Measurements from ENCODE around the gene TOP2A. TPM values are rescaled to one million over a fixed set of nuclear protein-coding genes. Genes with fewer than 3 reads are reported as not detected.

The TOP2A gene
- total and polyA plus RNA-seq, 2 donors (not counting 1 experiment from before 2014, with no cell fraction given): 39.2 to 41.6 TPM

- H4K20me1 ChIP-seq (ENCODE audit: control insufficient read depth, extremely low read depth, insufficient read depth, low read length): no peaks in the 10 kb centered on the region
- no peaks in the 10 kb centered on the region for H3K27me3 ChIP-seq (ENCODE audit: control insufficient read depth, insufficient read depth, low read length)
- no peak overlapping the region for H3K4me2 ChIP-seq (ENCODE audit: extremely low read depth, insufficient read depth, low read length)
- TF ChIP-seq EZH2 (IDR thresholded peaks at IDR 0.05; ENCODE audit: low read length, missing control alignments): no peak
- TF ChIP-seq, protein P1, sequence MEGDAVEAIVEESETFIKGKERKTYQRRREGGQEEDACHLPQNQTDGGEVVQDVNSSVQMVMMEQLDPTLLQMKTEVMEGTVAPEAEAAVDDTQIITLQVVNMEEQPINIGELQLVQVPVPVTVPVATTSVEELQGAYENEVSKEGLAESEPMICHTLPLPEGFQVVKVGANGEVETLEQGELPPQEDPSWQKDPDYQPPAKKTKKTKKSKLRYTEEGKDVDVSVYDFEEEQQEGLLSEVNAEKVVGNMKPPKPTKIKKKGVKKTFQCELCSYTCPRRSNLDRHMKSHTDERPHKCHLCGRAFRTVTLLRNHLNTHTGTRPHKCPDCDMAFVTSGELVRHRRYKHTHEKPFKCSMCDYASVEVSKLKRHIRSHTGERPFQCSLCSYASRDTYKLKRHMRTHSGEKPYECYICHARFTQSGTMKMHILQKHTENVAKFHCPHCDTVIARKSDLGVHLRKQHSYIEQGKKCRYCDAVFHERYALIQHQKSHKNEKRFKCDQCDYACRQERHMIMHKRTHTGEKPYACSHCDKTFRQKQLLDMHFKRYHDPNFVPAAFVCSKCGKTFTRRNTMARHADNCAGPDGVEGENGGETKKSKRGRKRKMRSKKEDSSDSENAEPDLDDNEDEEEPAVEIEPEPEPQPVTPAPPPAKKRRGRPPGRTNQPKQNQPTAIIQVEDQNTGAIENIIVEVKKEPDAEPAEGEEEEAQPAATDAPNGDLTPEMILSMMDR (conservative IDR thresholded peaks at IDR 0.05 in 1 of 2, IDR thresholded peaks at IDR 0.05 in 1 of 2; ENCODE audit: low read depth in 1 of 2, low read length in 2 of 2): no peak
- H3K4me3 ChIP-seq (replicated peaks in 1 of 4; ENCODE audit: control extremely low read depth in 1 of 4, insufficient read depth in 1 of 4, low read depth in 3 of 4, low read length in 4 of 4): no peak overlapping the region
- no peaks in the 10 kb centered on the region for H3K36me3 ChIP-seq (ENCODE audit: control insufficient read depth, insufficient read depth, low read length)
- no peak overlapping the region for H2AFZ ChIP-seq (ENCODE audit: low read length)
- peaks cover 26% of the 10 kb centered on the region for H3K79me2 ChIP-seq (ENCODE audit: control insufficient read depth, insufficient read depth, low read length)
- peaks cover 7% of the 10 kb centered on the region for H3K4me1 ChIP-seq (ENCODE audit: control insufficient read depth, extremely low read depth, insufficient read depth, low read length)
- no peak for DNase-seq (ENCODE audit: low read depth in 2 of 2)
- H3K27ac ChIP-seq (ENCODE audit: insufficient read depth, low read length): no peak overlapping the region
- no peaks in the 10 kb centered on the region for H3K9me3 ChIP-seq (ENCODE audit: control insufficient read depth, insufficient read depth, low read depth, low read length)
- no peak overlapping the region for H3K9ac ChIP-seq (ENCODE audit: insufficient read depth, low read length)
These were observed 2.0 kb upstream of the TOP2A start for GRCh38 chr17:40419559-40420331.

DNA sequence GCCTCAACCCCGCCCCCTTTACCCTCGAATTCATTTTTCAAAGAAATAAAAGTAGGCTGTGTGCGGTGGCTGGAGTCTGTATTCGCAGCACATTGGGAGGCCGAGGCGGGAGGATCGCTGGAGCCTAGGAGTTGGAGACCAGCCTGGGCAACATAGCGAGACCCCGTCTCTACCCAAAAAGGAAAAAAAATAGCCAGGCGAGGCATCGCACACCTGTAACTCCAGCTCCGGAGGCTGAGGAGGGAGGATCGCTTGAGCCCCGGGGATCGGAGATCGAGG lies 671 bp upstream of the TOP2A start:
- DNase-seq (ENCODE audit: low read depth in 2 of 2): no peak
- peak overlapping the region; percentile 75 for H3K4me2 ChIP-seq (ENCODE audit: extremely low read depth, insufficient read depth, low read length)
- H3K9ac ChIP-seq (ENCODE audit: insufficient read depth, low read length): no peak overlapping the region
- H3K27ac ChIP-seq (ENCODE audit: insufficient read depth, low read length): peak overlapping the region; percentile 11
- no peaks in the 10 kb centered on the region for H3K36me3 ChIP-seq (ENCODE audit: control insufficient read depth, insufficient read depth, low read length)
- H3K4me1 ChIP-seq (ENCODE audit: control insufficient read depth, extremely low read depth, insufficient read depth, low read length): peaks cover 7% of the 10 kb centered on the region
- no peaks in the 10 kb centered on the region for H3K9me3 ChIP-seq (ENCODE audit: control insufficient read depth, insufficient read depth, low read depth, low read length)
- TF ChIP-seq, protein P1 (conservative IDR thresholded peaks at IDR 0.05 in 1 of 2, IDR thresholded peaks at IDR 0.05 in 1 of 2; ENCODE audit: low read depth in 1 of 2, low read length in 2 of 2): no peak
- no peak for TF ChIP-seq EZH2 (IDR thresholded peaks at IDR 0.05; ENCODE audit: low read length, missing control alignments)
- peak overlapping the region; percentile 40 to 84 (median 66) for H3K4me3 ChIP-seq (replicated peaks in 1 of 4; ENCODE audit: control extremely low read depth in 1 of 4, insufficient read depth in 1 of 4, low read depth in 3 of 4, low read length in 4 of 4)
- no peaks in the 10 kb centered on the region for H3K27me3 ChIP-seq (ENCODE audit: control insufficient read depth, insufficient read depth, low read length)
- peak overlapping the region; percentile 72 for H2AFZ ChIP-seq (ENCODE audit: low read length)
- H3K79me2 ChIP-seq (ENCODE audit: control insufficient read depth, insufficient read depth, low read length): peaks cover 33% of the 10 kb centered on the region
- no peaks in the 10 kb centered on the region for H4K20me1 ChIP-seq (ENCODE audit: control insufficient read depth, extremely low read depth, insufficient read depth, low read length)

DNA sequence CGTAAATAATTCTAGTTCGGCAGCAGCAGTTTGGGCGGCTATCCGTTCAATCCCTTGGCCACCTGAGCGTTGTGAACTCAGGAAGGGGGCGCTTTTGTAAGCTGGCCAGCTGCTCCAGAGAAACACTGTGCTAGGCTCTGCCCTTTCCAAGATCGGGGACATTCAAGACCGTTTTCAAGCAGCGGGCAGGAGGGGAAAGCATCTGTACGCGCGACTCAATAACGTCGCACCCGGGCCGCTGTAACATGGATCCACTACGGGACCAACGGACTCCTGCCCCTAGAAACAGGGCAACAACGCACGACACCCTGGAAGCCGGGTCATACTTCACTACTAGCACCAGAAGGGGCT lies 463 bp downstream of the TOP2A start:
- Histone ChIP-seq H3K4me1 (ENCODE audit: control insufficient read depth, extremely low read depth, insufficient read depth, low read length) (peaks cover 7% of the 10 kb centered on the region), H3K4me2 (ENCODE audit: extremely low read depth, insufficient read depth, low read length) (peak overlapping the region; percentile 97), H3K9ac (ENCODE audit: insufficient read depth, low read length) (peak overlapping the region; percentile 63), H3K27me3 (ENCODE audit: control insufficient read depth, insufficient read depth, low read length) (no peaks in the 10 kb centered on the region), H3K27ac (ENCODE audit: insufficient read depth, low read length) (peak overlapping the region; percentile 86), H3K9me3 (ENCODE audit: control insufficient read depth, insufficient read depth, low read depth, low read length) (no peaks in the 10 kb centered on the region), H3K36me3 (ENCODE audit: control insufficient read depth, insufficient read depth, low read length) (no peaks in the 10 kb centered on the region), H3K79me2 (ENCODE audit: control insufficient read depth, insufficient read depth, low read length) (peaks cover 36% of the 10 kb centered on the region), H3K4me3 (replicated peaks in 1 of 4; ENCODE audit: control extremely low read depth in 1 of 4, insufficient read depth in 1 of 4, low read depth in 3 of 4, low read length in 4 of 4) (peak overlapping the region; percentile 58 to 84 (median 70)), H4K20me1 (ENCODE audit: control insufficient read depth, extremely low read depth, insufficient read depth, low read length) (no peaks in the 10 kb centered on the region), H2AFZ (ENCODE audit: low read length) (peak overlapping the region; percentile 66)
- DNase-seq (ENCODE audit: low read depth in 2 of 2): peak in 1 of 2 donors; percentile 12
- no peak for TF ChIP-seq EZH2 (IDR thresholded peaks at IDR 0.05; ENCODE audit: low read length, missing control alignments)
- TF ChIP-seq, protein P1 (conservative IDR thresholded peaks at IDR 0.05 in 1 of 2, IDR thresholded peaks at IDR 0.05 in 1 of 2; ENCODE audit: low read depth in 1 of 2, low read length in 2 of 2): no peak
